ENCODE data around the gene SMARCAL1.
"Not testable (repeated sequence)": the region's sequence is repeated elsewhere in the genome, so short reads cannot be mapped to it uniquely, and the experiment has no call there.

Gene SMARCAL1

DNA sequence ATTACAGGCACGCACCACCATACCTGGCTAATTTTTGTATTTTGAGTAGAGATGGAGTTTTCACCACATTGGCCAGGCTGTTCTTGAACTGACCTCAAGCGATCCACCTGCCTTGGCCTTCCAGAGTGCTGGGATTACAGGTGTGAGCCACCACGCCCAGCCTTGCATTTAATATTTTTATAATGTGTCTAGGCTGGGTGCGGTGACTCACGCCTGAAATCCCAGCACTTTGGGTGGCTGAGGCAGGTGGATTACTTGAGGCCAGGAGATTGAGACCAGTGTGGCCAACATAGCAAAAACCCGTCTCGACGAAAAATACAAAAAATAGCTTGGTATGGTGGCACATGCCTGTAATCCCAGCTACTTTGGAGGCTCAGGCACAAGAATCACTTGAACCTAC, 89.6 kb downstream of the SMARCAL1 start:
- DNase-seq (ENCODE audit: low read depth in 3 of 3): no peak

DNA sequence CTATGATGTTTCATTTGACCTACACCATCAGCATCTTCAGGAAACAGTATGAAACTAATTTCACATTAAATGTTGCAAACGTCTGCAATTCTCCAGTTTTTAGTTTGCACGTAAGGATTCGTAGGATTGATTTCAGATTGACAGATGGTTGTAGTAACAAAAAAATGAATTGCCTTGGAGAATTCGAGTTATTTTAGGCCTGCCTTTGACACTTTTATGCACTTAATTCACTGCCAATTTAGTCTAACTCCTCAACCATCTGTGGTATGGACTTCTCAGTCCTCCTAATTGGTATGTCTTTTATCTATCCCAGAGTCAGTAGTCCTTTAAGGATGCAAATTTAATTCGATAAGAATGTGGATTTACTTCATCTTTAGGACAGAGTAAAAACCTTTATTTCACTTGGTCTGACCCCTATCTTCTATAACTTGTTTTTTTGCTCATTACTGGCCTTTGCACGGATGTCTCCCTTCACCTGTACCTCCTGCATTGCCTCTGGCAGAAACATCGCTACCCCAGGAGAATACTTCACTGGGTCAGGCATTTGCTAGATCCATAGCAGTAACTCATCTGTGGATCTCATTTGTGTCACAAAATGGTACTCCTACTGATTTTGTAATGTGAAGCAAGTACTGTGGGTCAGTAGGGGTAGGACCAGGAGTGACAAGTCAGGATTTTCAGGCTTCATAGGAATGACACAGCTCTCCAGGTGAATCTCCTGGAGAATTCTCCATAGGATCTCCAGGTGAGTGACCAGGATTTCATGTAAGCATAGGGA, 90.3 kb downstream of the SMARCAL1 start:
- no peak for DNase-seq (ENCODE audit: low read depth in 3 of 3)

DNA sequence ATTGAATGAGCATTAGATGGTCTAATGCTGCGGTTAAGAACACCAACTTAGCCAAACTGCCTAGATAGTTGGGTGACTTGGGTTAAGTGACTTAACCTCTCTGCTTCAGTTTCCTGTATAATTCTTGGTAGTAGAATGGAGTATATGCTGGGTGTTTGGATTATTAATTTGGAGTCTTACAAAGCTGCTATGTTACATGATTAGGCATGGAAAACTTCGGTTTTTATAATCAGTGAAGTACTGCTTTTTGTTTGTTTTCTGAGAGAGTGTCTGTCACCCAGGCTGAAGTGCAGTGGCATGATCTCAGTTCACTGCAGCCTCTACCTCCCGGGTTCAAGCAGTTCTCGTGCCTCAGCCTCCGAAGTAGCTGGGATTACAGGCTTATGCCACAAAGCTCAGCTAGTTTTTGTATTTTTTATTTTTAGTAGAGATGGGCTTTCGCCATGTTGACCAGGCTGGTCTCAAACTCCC, 90.9 kb downstream of the SMARCAL1 start:
- DNase-seq (ENCODE audit: low read depth in 3 of 3): no peak

DNA sequence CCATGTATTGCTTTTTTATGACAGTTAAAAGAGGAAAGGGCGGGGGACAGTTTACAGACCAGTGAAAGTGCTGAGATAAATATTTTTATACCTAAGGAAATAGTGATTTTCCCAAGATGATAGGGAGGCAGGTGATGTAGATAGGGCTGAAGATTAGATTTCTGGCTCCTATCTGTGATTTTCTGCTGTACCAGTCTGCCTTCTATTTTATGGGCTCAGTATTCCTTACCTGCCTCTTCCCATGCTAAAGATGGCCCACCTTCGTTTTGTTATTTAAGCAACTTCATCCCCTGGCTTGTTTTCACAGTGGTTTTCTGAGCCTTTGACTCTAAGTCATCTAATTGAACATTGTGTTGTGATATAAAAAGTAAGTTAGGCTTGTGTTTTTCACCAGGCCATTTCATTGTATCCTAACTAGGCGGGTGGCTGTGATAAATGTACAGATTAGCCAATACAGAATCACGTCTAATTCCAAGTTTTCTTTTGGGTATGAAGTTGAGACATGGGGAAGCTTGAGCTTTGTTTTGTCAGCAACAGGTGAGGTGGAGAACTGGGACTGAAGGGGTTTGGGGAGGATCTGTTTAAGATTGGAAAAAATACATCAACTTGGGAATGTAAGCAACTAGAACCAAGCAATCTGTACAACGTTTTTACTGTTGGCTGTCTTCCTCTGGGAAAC, 91.6 kb downstream of the SMARCAL1 start:
- no peak for DNase-seq (ENCODE audit: low read depth in 3 of 3)

- DNase-seq (ENCODE audit: low read depth in 3 of 3): no peak
Observed at GRCh38 chr2:216504376-216504762, 92.1 kb downstream of the SMARCAL1 start.

- no peak for DNase-seq (ENCODE audit: low read depth in 3 of 3)
Observed at GRCh38 chr2:216505133-216506106, 93.1 kb downstream of the SMARCAL1 start.

- no peak for DNase-seq (ENCODE audit: low read depth in 3 of 3)
Observed at GRCh38 chr2:216507220-216508160, 95.2 kb downstream of the SMARCAL1 start.

GRCh38 chr2:216508229-216508628, 95.9 kb downstream of the SMARCAL1 start:
- no peak for DNase-seq (ENCODE audit: low read depth in 3 of 3)

- no peak for DNase-seq (ENCODE audit: low read depth in 3 of 3)
Observed at GRCh38 chr2:216516730-216517350, 104.6 kb downstream of the SMARCAL1 start.

DNA sequence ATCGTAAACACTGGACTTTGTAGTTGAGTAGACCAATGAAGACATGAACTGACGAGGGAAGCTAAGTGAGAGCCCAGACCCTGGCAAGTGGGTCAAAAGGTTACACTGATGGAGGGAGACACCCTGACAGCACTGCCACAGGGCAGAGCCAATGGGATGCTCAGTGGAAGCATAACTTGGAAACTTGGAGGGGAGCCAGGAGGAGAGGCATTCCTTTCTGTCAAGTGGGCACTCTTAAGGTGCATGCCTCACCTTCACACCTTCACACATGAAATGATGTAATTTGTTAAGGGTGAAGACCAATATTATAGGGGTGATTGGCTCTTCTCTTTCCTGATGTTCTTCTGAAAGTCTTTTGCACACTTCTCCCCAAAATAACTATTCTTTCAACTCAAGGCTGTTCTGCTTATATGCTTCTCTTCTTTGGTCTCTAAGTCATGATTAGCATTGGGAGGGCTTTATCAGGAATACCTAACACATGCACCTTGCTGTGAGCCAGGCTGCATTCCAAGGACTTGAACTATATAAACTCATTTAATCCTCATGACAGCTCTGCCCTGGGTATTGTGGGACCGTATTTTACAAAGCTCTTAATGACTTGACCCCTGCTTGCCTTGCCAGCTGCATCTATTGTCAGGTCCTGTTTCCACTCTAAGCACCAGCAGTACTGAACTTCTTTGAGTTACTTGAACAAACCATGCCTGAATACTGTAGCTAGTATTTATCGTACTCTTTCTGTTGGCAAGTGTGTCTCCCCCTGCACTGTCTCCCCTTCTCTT, 105.4 kb downstream of the SMARCAL1 start:
- no peak for DNase-seq (ENCODE audit: low read depth in 3 of 3)

DNA sequence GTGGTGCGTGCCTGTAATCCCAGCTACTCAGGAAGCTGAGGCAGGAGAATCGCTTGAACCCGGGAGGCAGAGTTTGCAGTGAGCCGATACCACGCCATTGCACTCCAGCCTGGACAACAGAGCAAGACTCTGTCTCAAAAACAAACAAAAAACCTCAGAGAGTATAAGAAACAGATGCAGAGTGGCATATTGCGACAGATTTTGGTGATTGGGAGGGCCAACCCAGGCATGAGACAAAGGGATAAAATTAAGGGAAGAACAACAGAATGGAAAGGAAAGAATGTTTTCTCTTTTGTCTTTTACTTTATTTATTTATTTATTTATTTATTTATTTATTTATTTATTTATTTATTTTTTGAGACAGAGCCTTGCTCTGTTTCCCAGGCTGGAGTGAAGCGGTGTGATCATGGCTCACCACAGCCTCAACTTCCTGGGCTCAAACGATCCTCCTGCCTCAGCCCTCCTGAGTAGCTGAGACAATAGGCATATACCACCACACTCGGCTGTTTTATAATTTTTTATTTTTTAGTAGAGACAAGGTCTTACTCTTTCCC, 106.4 kb downstream of the SMARCAL1 start:
- DNase-seq (ENCODE audit: low read depth in 3 of 3): not testable (repeated sequence)

GRCh38 chr2:216519154-216519762, 107.0 kb downstream of the SMARCAL1 start:
- DNase-seq (ENCODE audit: low read depth in 3 of 3): peak in 1 of 3 donors; percentile 36

DNA sequence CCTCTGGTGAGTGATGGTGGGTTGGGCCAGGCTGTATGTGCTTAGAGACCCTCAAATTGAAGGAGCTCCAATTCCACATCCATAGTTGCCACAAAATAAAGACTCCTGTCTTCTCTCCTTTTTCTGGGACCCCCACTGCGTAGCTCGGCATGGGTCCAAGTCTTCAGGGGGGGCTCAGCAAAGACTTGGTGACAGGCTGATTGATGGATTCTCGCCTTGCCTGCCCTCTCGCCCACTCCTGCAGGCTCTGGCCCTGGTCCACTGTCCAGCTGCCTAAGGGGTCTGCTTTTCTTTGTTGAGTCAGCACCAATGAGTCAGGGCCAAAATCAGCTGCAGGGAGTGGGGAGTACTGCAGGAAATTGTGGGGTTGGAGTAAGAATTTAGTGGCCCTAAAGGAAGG, 107.8 kb downstream of the SMARCAL1 start:
- no peak for DNase-seq (ENCODE audit: low read depth in 3 of 3)

- DNase-seq (ENCODE audit: low read depth in 3 of 3): no peak
Observed at GRCh38 chr2:216522892-216523502, 110.7 kb downstream of the SMARCAL1 start.

- no peak for DNase-seq (ENCODE audit: low read depth in 3 of 3)
Observed at GRCh38 chr2:216525972-216526371, 113.7 kb downstream of the SMARCAL1 start.

GRCh38 chr2:216526939-216527338, 114.7 kb downstream of the SMARCAL1 start:
- DNase-seq (ENCODE audit: low read depth in 3 of 3): no peak

DNA sequence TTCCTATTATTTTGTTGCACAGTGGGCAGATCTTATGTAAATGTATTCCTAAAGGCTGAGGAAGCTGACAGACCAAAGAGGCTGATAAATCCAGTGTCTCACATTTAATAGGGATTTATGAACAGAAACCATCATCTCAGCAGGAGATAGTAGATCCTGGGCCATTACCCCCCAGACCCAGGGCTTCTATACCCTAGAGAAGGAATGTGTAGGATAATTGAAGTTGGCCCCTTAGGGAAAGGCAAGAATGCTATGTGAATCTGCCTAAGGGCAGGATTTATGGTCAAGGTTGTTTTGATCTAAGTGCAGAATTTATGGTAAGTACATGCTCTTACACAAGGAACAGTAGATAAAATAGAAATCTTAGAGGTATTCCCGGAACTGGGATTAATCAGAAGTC, 115.3 kb downstream of the SMARCAL1 start:
- DNase-seq (ENCODE audit: low read depth in 3 of 3): no peak

- DNase-seq (ENCODE audit: low read depth in 3 of 3): no peak
Observed at GRCh38 chr2:216532562-216532961, 120.3 kb downstream of the SMARCAL1 start.

All from stimulated activated CD4-positive, alpha-beta T cell treated with anti-CD3 and anti-CD28 coated beads, TNF-alpha, amount 100 ng/mL, for 48 hours (primary cell).